ENCODE measurements around the gene CPZ. TPM values are rescaled to one million over a fixed set of nuclear protein-coding genes. Genes with fewer than 3 reads are reported as not detected.
A peak's percentile ranks its signal among the peaks of the same experiment; 100 is the strongest.

CPZ gene
- total RNA-seq, 1 experiment from 2014 or later = 9.1 TPM

DNA sequence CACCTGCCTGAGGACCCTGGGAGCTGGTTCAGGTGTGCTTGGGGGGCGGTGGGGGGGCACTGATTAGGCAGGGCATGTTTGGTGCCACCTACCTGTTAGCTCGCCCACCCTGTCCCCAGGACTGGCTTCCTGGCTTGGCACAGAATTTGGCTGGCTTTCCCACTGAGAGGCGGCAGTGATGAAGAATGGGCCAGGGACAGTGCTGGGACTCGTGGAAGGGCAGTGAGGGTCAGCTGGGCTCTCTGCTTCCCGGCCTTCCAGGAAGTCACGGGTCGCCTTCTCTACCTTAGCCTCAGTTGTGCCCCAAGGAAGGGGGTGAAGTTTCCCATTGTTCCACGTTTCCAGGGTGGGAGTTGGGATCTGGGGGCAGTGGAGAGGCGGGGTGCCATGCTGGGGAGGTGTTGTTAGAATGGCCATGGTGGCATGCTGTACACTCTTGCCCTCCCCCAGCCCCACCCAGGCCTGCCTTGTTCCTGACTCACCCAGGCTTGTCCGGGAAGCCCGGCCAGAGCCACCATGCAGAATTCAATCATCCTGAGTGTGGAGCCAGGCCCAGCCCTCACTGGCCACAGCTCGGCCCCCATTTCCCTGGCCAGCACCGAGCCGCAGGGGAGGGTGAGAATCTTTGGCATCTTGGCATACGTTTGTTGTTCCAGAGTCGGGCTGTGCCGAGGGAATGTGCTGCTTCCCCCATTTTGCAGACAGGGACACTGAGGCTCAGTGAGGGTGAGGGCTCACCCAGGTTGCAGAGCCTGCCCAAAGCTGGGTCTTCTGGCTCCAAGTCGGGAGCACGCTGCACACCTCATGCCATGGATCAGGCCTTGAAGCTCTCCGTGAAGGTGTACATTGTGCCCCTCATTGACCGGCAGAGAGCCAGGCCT lies 34.2 kb upstream of the CPZ start:
- TF ChIP-seq EZH2 (IDR thresholded peaks at IDR 0.05; ENCODE audit: low read depth) = no peak
- TF ChIP-seq, protein P1, sequence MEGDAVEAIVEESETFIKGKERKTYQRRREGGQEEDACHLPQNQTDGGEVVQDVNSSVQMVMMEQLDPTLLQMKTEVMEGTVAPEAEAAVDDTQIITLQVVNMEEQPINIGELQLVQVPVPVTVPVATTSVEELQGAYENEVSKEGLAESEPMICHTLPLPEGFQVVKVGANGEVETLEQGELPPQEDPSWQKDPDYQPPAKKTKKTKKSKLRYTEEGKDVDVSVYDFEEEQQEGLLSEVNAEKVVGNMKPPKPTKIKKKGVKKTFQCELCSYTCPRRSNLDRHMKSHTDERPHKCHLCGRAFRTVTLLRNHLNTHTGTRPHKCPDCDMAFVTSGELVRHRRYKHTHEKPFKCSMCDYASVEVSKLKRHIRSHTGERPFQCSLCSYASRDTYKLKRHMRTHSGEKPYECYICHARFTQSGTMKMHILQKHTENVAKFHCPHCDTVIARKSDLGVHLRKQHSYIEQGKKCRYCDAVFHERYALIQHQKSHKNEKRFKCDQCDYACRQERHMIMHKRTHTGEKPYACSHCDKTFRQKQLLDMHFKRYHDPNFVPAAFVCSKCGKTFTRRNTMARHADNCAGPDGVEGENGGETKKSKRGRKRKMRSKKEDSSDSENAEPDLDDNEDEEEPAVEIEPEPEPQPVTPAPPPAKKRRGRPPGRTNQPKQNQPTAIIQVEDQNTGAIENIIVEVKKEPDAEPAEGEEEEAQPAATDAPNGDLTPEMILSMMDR (conservative IDR thresholded peaks at IDR 0.05) = no peak
- H3K4me2 ChIP-seq = peak overlapping the region; percentile 99
- ChIA-PET CTCF (no interaction called here), POLR2A (ENCODE audit: unreplicated experiment) (interaction anchor here (0.6 to 0.7 kb wide), 2 partner anchors 10 to 594 kb away, joined by 5 to 14 read pairs; no protein-coding TSS in a partner anchor)
- peaks cover 53% of the 10 kb centered on the region for H3F3A ChIP-seq (ENCODE audit: insufficient read depth, low read depth)
- no peak overlapping the region for H2AFZ ChIP-seq
- no peaks in the 10 kb centered on the region for H3K9me3 ChIP-seq (ENCODE audit: insufficient read depth, low read depth)
- BruUV-seq (replicated peaks) = TSS peak; percentile 60
- H3K79me2 ChIP-seq (ENCODE audit: low read depth) = peaks cover 53% of the 10 kb centered on the region
- H3K4me3 ChIP-seq = peak overlapping the region; percentile 69
- H4K20me1 ChIP-seq (ENCODE audit: insufficient read depth) = no peaks in the 10 kb centered on the region
- H3K9me2 ChIP-seq (ENCODE audit: insufficient read depth) = no peaks in the 10 kb centered on the region
- no peaks in the 10 kb centered on the region for H3K36me3 ChIP-seq (ENCODE audit: low read depth)
- H3K27me3 ChIP-seq (ENCODE audit: insufficient read depth, low read depth) = no peaks in the 10 kb centered on the region
- intact Hi-C loops (cut with micrococcal nuclease; ENCODE audit: unreplicated experiment) = loop anchor here (2.0 kb wide), 1 partner anchor 14 kb away; no protein-coding TSS in a partner anchor
- peak; percentile 79 to 86 for DNase-seq
- H3K27ac ChIP-seq = peak overlapping the region; percentile 95
- H3K4me1 ChIP-seq (replicated peaks; ENCODE audit: insufficient read depth) = peaks cover 68% of the 10 kb centered on the region

DNA sequence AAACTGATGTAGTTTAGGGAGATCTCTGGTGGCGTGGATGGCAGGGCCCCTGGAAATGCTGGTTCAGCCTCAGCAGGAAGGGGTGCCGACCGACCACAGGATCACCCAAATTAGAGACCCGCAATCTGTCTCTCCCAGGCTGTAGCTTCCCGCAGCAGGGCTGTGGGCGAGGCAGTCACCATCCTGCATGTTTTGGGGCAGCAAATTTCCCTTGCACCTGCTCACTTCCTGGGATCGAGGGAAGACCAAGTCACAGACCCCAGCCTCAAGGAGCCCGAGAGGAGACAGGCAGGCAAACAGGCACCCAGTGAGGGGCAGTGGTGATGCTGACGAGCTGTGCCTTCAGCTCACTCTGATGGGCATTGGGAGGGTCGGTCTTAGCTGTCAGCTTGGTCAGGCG lies 33.6 kb upstream of the CPZ start:
- H4K20me1 ChIP-seq (ENCODE audit: insufficient read depth) = no peaks in the 10 kb centered on the region
- no peak for DNase-seq
- peak overlapping the region; percentile 99 for H3K4me2 ChIP-seq
- no peak for TF ChIP-seq EZH2 (IDR thresholded peaks at IDR 0.05; ENCODE audit: low read depth)
- TF ChIP-seq, protein P1 (conservative IDR thresholded peaks at IDR 0.05) = no peak
- H3K27me3 ChIP-seq (ENCODE audit: insufficient read depth, low read depth) = no peaks in the 10 kb centered on the region
- POLR2A ChIA-PET (ENCODE audit: unreplicated experiment) = interaction anchor here (0.7 kb wide), 1 partner anchor 594 kb away, joined by 5 read pairs; no protein-coding TSS in a partner anchor
- H3K9me2 ChIP-seq (ENCODE audit: insufficient read depth) = no peaks in the 10 kb centered on the region
- H3K4me3 ChIP-seq = peak overlapping the region; percentile 69
- BruUV-seq (replicated peaks) = TSS peak; percentile 61
- no peaks in the 10 kb centered on the region for H3K36me3 ChIP-seq (ENCODE audit: low read depth)
- no peak overlapping the region for H2AFZ ChIP-seq
- H3K79me2 ChIP-seq (ENCODE audit: low read depth) = peaks cover 60% of the 10 kb centered on the region
- H3K9me3 ChIP-seq (ENCODE audit: insufficient read depth, low read depth) = no peaks in the 10 kb centered on the region
- intact Hi-C loops (cut with micrococcal nuclease; ENCODE audit: unreplicated experiment) = loop anchor here (2.0 kb wide), 1 partner anchor 14 kb away; no protein-coding TSS in a partner anchor
- peaks cover 72% of the 10 kb centered on the region for H3K4me1 ChIP-seq (replicated peaks; ENCODE audit: insufficient read depth)
- CTCF ChIA-PET = no interaction called here
- peaks cover 53% of the 10 kb centered on the region for H3F3A ChIP-seq (ENCODE audit: insufficient read depth, low read depth)
- H3K27ac ChIP-seq = peak overlapping the region; percentile 95

DNA sequence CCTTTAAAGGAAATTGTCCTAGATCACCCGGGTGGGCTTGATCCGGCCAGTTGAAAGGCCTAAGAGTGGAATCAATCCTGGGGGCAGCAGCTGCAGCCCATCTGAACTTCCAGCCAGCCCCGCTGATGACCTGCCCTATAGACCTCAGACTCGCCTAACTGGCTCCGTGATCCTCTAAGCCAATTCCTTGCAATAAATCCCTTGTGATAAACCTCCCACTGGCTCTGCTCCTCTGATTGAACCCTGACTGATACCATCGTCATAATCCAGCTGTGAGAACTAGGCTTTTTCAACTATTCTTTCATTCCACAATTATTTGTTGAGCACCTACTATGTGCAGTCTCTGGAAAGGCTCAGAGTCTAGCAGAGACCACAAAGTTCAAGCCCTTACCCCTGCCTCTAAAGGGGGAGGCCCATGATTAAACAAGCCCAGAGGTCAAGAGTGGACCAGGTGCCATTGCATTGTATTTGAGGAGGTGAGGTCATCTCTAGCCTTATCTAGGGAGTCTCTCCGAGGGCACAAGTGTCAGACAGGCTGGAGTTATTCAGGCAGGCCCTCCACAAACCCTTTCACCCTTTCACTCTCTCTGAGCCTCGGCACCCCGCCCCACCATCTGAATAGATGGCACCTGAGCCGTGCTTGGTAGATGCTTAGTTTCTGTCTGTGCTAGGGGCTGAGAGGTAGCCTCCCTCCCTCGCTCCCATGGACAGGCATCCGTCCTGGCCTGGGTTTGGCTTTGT lies 32.9 kb upstream of the CPZ start:
- Histone ChIP-seq H4K20me1 (ENCODE audit: insufficient read depth) (no peaks in the 10 kb centered on the region), H3K36me3 (ENCODE audit: low read depth) (no peaks in the 10 kb centered on the region), H3K79me2 (ENCODE audit: low read depth) (peaks cover 67% of the 10 kb centered on the region), H3F3A (ENCODE audit: insufficient read depth, low read depth) (peaks cover 53% of the 10 kb centered on the region), H3K27me3 (ENCODE audit: insufficient read depth, low read depth) (no peaks in the 10 kb centered on the region), H3K9me3 (ENCODE audit: insufficient read depth, low read depth) (no peaks in the 10 kb centered on the region), H3K4me1 (replicated peaks; ENCODE audit: insufficient read depth) (peaks cover 77% of the 10 kb centered on the region), H3K9me2 (ENCODE audit: insufficient read depth) (no peaks in the 10 kb centered on the region), H2AFZ (no peak overlapping the region), H3K27ac (peak overlapping the region; percentile 95), H3K4me3 (peak overlapping the region; percentile 69), H3K4me2 (peak overlapping the region; percentile 99)
- POLR2A ChIA-PET (ENCODE audit: unreplicated experiment) = interaction anchor here (0.7 kb wide), 1 partner anchor 289 kb away, joined by 21 read pairs; no protein-coding TSS in a partner anchor
- intact Hi-C loops (cut with micrococcal nuclease; ENCODE audit: unreplicated experiment) = loop anchor here (2.0 kb wide), 1 partner anchor 13 kb away; no protein-coding TSS in a partner anchor
- TF ChIP-seq EZH2 (IDR thresholded peaks at IDR 0.05; ENCODE audit: low read depth) = no peak
- TF ChIP-seq, protein P1 (conservative IDR thresholded peaks at IDR 0.05) = no peak
- CTCF ChIA-PET = no interaction called here
- DNase-seq = peak; percentile 37 to 79
- BruUV-seq (replicated peaks) = no TSS peak
